ENCODE measurements around the gene INPP4B.

Gene INPP4B

GRCh38 chr4:142846108-142846728, at the start of gene INPP4B:
INPP4B (minus strand) TSS chr4:142846301.
- DNase-seq, result peak; percentile 29

DNA sequence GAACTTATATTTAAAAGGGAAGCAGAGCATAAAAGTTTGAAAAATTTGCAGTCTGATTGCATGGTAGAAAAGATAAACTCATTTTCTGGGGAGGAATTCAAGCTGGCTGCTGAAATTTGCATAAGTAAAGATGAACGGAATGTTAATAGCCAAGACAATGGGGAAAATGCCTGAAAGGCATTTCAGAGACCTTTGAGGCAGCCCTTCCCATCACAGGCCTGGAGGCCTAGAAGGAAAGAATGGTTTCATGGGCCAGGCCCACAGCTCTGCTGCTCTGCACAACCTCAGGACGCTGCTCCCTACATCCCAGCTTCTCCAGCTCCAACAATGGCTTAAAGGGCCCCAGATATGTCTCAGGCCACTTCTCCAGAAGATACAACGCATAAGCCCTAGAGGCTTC, 46.9 kb upstream of the INPP4B start:
- DNase-seq, result no peak

DNA sequence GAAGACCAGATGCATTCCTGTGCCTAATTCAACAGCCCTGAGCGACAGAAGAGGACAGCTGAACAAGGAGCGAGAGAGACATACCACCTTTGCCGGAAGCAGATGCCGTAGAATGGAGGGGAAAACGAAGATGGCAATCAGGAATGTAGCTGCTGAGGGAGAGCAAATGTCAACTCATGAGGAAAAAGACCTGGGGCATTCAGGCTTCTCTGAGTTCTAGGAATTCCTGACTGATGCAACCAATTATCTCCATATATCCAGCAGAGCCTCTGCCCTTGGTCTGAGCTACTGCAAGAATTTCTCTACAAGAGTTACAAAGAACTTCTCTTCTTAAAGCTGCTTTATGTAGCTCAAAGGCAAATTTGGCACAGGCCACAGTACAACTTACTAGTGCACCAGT, 40.5 kb upstream of the INPP4B start:
- no peak for DNase-seq

DNA sequence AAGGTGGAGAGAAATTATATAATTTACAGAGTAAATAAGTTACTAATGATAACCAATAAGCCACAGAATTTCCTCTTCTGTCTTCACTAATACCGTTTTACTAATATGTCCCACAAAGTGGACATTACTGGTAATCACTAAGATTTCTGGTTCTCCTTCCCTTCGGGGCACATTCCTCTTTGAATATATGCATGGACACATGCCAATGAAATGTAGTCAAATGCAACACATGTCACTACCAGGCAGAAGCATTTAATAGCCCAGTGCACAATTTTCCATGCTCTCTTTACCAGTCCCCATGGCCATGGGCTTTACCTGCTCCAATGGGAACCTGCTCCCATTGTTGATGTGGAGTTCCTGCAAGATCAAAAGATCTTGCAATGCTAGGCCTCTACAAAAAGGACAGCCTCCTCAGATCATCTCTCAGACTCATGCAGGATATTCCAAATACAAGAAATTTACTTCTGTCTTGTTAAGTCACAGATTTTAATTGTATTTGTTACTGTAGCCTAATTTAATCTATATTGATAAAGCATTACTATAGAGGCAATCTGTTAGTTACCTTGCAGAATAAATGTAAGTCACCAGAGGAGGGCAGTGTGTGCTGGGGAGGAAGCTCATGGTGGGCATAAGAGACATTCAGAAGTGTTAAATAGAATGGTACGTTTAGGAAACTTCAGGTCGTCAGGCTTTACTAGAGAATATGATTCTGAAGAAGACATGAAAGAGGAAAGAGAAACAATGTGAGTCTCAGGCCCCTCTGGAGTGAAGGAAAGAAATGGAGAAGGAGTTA, 37.1 kb upstream of the INPP4B start:
- DNase-seq, result no peak

GRCh38 chr4:142882159-142882558, 36.1 kb upstream of the INPP4B start:
- no peak for DNase-seq

- no peak for DNase-seq
These were observed 35.2 kb upstream of the INPP4B start for GRCh38 chr4:142881331-142881730.

GRCh38 chr4:142875117-142875516, 29.0 kb upstream of the INPP4B start:
- DNase-seq, result no peak

DNA sequence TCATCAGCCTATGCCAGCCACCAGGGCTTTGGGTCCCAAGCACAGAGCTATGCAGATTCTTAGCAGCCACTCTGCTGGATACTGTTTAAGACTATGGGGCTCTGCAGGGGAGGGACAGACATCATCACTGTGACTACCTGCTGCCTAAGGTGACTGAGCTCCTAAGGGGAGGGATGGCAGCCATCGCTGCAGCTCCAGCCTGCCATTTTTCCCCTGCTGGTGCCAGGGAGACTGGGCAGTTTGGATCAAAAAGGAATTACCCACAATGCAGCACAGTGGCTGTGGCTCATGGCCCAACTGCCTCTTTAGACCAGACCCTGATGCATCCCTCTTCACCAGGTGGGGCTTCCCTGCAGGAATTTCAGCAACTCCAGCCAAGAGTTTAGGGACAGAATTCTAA, 28.6 kb upstream of the INPP4B start:
- no peak for DNase-seq

DNA sequence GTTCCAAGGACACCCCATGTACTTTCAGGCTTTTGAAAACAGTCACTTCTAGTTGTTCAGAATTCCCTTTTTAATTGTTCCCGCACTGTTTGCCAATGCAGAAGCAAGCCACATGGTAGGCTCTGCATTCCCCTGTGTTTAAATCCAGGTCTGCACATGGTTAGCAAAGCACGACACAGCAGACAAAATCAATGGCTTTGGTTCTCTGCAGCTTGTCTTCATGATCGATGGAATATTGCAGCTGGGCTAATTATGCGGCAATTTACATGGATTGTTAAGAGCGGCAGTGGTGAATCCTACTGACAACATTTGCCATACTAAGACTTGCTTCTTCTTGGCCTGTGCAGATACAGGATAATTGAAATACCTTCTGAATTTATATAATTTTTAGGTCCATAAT, 20.6 kb upstream of the INPP4B start:
- DNase-seq, result no peak

- no peak for DNase-seq
These were observed 15.2 kb upstream of the INPP4B start for GRCh38 chr4:142861351-142861750.

- DNase-seq, result no peak
These were observed 12.9 kb upstream of the INPP4B start for GRCh38 chr4:142858965-142859364.

- DNase-seq, result no peak
These were observed 12.3 kb upstream of the INPP4B start for GRCh38 chr4:142858446-142858845.

- no peak for DNase-seq
These were observed 10.5 kb upstream of the INPP4B start for GRCh38 chr4:142856576-142856975.

GRCh38 chr4:142850478-142850877, 4.4 kb upstream of the INPP4B start:
- DNase-seq, result no peak

DNA sequence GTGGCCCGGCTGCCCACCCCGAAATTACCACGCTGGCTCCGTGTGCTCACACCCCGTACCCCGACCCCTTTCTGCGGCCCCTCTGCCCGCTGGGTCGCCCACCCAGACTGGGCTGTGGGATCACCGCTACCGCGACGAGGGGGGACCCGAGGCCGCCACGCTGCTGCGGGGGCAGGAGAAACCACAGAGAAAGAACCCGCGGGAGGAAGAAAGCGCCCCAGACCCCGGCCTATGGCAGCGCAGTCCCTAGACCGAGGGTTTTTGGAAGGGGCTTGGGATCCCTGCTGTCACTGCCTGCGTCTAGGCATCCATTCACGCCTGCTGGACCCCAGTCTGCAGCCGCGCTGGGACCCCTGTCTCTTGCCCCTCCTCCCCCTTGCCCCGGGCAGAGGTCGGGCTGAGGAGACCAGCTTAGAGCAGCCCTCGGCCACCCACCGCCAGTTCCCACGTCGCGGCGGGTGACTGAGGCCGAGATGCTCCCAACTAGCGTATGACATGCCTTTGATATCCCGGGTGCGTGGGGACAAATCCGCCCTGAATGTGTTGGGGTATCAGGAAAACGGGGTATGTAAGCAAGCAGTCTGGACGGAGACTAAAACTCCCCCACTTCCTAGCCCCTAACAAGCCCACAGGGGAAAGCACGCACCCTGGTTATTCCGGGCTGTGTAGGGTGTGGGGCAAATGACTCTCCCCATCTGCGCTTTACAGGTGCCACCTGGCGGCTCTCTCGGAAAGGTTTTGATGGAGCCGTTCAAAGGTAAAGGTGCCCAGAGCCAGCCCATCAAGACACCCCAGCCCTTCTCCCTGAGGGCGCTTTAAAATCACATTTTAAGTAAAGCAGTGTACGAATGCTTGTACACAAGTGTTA, 862 bp upstream of the INPP4B start:
- peak; percentile 44 for DNase-seq

GRCh38 chr4:142845293-142846107, 601 bp downstream of the INPP4B start:
- no peak for DNase-seq

DNA sequence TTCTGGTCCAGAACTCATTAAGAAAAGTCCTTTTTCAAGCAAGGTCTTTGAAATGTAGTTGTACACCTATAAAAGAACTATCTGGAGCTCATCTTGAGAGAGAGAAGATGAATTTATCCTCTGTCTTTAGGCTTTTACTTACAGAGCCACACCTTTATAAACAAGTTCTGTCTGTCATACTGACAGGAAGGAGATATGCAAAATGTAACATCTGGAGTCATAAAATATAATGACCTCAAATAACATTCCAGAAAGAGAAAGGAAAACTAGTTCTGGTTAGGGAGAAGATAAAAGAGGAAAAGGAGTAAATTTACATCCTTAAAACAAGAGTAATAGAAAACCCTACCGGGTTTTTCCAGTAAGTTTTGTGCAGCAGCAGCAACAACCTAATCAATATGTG, 1.3 kb downstream of the INPP4B start:
- no peak for DNase-seq

DNA sequence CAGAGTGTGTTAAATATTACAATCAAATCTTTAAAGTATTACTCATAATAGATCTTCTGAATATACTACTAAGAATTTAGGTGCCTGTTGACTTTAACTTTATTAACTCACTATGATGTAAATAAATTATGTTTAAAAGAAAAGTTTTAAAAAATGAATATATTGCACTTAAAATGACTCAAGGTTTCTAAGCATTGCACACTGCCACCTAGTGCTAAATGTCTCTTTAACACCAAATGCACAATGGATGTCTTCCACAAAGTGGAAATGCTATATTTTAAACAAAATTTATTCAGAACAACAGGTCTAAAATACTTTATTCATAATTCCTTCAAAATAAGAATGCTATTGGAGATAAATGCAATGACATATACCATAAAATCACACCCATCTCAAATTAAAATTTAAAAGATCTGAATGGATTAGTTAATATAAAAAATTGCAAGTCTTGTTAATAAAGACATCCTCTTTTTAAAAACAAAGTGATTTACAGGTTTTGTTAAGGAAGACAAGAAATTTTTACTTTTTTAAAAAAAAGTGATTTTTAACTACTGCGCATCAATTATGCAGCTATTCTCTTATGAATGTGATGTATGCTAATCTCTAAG, 5.5 kb downstream of the INPP4B start:
- peak; percentile 14 for DNase-seq

GRCh38 chr4:142838778-142839177, 7.3 kb downstream of the INPP4B start:
- DNase-seq, result no peak

DNA sequence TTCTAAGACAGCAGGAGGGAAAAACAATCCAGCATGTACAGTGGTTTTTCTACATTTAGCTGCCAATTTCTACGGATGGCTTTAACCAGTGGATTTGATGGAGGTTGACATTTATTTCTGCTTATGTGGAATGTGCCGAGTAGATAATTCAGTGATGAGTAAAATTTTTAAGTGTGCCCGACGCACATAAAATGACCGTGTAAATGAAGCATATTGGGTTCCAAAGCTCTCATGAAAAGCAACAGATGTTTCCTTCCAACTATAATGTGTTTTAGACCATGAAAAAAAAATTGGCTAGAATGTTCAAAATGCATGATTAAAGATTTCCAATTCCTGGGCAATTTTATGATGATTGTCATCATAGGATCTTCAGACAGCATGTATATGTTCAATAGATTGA, 14.1 kb downstream of the INPP4B start:
- no peak for DNase-seq

GRCh38 chr4:142826503-142827241, 19.4 kb downstream of the INPP4B start:
- no peak for DNase-seq

DNA sequence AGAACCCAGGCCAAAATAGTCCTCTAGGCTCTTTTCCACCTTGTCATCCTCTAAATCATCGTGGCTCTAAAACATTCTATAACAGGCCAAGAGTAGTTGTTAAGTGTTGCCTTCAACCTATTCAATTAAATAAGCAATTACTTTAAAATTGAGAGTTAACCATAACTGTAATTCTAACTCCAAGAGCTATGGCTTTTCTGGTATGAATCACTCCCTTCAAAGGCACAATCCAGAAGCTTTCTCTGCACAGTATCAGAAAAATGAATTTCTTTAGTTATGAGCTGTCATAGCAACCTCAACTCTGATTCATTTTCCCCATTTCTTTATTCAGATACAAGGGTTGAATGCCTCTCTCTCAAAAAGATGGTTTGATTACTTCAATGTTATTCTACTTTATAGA, 21.7 kb downstream of the INPP4B start:
- DNase-seq, result no peak

Measured in NCI-H2029 (cell line).